ENCODE measurements around the gene ITGA3.

DNA sequence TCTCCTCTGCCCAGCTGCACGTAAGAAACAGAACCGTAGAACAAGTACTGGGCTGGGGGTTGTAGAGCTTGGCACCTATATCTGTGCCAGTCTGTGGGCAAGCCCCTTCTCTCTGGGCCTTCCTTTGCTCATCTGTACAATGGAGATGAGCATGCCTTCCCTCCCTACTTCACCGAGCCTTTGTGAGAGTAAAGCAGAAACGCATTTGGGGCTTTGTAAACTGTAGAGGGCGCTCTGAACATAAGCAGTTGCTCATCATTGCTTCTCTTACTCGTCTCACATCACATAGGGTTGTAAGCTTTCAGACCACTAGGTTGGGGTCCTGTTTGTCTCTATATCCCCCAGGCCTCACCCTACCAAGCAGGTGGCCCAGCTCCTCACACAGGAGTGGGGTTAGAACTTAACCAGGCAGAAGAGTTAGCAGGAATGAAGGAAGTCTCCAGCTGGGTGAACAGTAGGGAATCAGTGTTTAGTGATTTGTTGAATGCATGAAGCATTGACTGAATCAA, 59.0 kb downstream of the ITGA3 start:
- TF ChIP-seq, protein P1, sequence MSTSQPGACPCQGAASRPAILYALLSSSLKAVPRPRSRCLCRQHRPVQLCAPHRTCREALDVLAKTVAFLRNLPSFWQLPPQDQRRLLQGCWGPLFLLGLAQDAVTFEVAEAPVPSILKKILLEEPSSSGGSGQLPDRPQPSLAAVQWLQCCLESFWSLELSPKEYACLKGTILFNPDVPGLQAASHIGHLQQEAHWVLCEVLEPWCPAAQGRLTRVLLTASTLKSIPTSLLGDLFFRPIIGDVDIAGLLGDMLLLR (CRISPR knock-in tag; IDR thresholded peaks at IDR 0.05), result no peak
- TF ChIP-seq ZNF180 (CRISPR knock-in tag; IDR thresholded peaks at IDR 0.05; ENCODE audit: borderline replicate concordance, low read depth) (no peak), NFYB (CRISPR knock-in tag; IDR thresholded peaks at IDR 0.05) (no peak), ZBTB43 (CRISPR knock-in tag; conservative IDR thresholded peaks at IDR 0.05) (no peak), FOSL1 (CRISPR knock-in tag; IDR thresholded peaks at IDR 0.05; ENCODE audit: borderline replicate concordance) (no peak), ZSCAN22 (CRISPR knock-in tag; IDR thresholded peaks at IDR 0.05) (no peak), POLR2AphosphoS5 (IDR thresholded peaks at IDR 0.05; ENCODE audit: low read depth, low read length) (no peak), ELF4 (CRISPR knock-in tag; IDR thresholded peaks at IDR 0.05; ENCODE audit: borderline replicate concordance) (no peak), CTCF (CRISPR knock-in tag; IDR thresholded peaks at IDR 0.05) (peak; percentile 88), NR1H2 (CRISPR knock-in tag; IDR thresholded peaks at IDR 0.05; ENCODE audit: borderline replicate concordance, low read depth) (no peak)
- TF ChIP-seq, protein P2, sequence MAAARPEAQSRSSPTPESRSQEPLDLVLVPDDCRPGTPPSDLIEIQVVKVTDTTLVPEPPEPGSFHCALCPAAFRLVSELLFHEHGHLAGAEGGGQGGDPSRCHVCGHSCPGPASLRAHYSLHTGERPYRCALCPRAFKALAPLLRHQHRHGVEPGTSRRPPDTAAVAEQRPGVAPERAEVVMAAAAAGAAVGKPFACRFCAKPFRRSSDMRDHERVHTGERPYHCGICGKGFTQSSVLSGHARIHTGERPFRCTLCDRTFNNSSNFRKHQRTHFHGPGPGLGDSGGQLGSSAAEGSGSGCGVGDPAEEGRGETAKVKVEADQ (CRISPR knock-in tag; IDR thresholded peaks at IDR 0.05; ENCODE audit: borderline replicate concordance), result no peak
- TF ChIP-seq, protein P3, sequence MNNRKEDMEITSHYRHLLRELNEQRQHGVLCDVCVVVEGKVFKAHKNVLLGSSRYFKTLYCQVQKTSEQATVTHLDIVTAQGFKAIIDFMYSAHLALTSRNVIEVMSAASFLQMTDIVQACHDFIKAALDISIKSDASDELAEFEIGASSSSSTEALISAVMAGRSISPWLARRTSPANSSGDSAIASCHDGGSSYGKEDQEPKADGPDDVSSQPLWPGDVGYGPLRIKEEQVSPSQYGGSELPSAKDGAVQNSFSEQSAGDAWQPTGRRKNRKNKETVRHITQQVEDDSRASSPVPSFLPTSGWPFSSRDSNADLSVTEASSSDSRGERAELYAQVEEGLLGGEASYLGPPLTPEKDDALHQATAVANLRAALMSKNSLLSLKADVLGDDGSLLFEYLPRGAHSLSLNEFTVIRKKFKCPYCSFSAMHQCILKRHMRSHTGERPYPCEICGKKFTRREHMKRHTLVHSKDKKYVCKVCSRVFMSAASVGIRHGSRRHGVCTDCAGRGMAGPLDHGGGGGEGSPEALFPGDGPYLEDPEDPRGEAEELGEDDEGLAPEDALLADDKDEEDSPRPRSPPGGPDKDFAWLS (CRISPR knock-in tag; IDR thresholded peaks at IDR 0.05; ENCODE audit: borderline replicate concordance), result no peak
